K562 treated with DMSO at 1 percent for 4 hours (cell line): ENCODE results near the gene OGDHL. TPM values are rescaled to one million over a fixed set of nuclear protein-coding genes. Genes with fewer than 3 reads are reported as not detected.

Experiments used
- total RNA-seq: library from RNA; unstranded; fragments of 300-600 nt; gene quantifications from 2 replicates; pipeline ENCODE4 v1.2.3, GENCODE V29; 2022; ENCODE audit not compliant: insufficient read depth

The OGDHL gene
- total RNA-seq: 0.40 and 0.59 TPM in 2 replicates

DNA sequence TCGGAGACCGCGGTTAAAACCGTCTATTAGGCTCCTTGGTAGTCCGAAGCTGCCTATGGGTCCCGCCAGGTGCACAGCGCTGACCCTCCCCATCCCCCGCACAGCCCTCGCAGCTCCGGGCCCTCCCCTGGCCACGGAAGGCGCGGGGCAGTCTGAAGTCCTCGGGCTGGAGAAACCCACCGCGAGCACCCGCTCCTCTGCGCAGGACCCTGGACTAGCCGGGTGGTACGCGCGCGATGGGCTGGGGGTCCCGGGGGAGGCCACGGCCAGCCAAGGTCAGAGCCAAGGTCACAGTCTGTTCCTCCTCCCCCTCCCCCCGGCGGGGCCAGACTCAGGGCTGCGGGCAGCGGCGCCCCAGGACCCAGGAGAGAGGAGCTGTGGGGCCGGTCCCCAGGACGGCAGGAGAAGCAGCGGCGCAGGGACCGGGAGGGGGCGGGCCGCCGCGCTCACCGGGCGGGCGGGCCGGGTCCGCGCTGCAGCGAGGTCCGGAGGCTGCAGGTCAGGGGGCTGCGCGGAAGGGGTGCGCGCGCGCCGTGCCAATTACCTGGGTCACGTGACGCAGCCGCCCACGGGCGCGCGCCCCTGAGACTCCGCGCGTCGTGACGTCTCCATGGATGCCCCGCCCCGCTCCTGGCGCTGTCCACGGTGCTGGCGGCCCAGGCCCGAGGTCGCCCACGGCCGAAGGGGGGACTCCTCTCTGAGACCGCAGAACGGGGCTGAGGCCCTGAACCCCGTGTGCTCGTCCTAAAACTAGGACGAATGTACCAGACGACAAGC is at the start of gene OGDHL:
Gene OGDHL, minus strand, starts transcription at position 535 of the 777 bp plus-strand sequence. CDS start 3,731 bp downstream, outside the sequence.

Other genes starting within 250 kb of the OGDHL start
- gene ERCC6, start 223.2 kb downstream of the OGDHL start, total RNA-seq: 7.9 and 12.0 TPM in 2 replicates
- not detected in 2 replicates for gene SLC18A3, start 152.0 kb downstream of the OGDHL start, total RNA-seq
- gene CHAT, start 148.3 kb downstream of the OGDHL start, total RNA-seq: not detected in 2 replicates
- not detected in 2 replicates for gene C10orf53, start 82.7 kb downstream of the OGDHL start, total RNA-seq
- gene PARG, start 179.7 kb upstream of the OGDHL start, total RNA-seq: 18.5 and 18.6 TPM in 2 replicates
- 6.2 and 7.2 TPM in 2 replicates for gene TIMM23B, start 179.7 kb upstream of the OGDHL start, total RNA-seq
- gene AGAP6, start 226.1 kb upstream of the OGDHL start, total RNA-seq: 13.6 and 17.0 TPM in 2 replicates